ENCODE measurements around the gene RNF220.

DNA sequence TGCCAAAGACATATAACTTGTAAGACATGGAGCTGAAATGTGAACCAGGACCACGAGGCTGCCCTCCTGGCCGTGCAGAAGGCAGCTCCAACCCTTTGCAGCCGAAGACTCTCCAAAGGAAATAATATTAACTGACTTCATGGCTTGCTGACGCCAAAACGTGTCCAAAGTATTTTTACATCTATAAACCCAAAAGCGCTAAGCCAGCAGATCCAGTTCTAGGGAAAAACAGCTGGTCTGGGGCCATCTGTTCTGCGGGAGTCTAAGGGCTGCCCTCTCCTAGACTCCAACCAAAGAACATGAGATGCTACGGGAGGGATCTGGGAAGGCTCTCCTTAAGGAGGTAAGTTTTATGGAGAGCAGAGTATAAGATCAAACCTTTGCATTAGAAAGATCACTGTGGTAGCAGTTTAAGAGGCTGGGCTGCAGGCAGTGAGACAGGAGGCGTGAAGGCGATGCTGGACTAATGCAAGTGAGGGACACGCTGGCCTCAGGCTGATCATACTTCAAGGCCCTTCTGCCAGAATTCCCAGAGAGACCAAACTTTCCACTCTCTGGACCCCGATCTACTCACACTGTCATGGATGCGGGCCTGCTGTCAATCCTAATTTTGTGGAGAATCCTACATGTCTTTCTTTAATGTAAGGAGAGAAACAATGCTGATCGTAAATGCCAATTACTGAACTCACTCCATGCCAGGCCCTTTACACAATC is 268.1 kb downstream of the RNF220 start:
- TF ChIP-seq, protein P1, sequence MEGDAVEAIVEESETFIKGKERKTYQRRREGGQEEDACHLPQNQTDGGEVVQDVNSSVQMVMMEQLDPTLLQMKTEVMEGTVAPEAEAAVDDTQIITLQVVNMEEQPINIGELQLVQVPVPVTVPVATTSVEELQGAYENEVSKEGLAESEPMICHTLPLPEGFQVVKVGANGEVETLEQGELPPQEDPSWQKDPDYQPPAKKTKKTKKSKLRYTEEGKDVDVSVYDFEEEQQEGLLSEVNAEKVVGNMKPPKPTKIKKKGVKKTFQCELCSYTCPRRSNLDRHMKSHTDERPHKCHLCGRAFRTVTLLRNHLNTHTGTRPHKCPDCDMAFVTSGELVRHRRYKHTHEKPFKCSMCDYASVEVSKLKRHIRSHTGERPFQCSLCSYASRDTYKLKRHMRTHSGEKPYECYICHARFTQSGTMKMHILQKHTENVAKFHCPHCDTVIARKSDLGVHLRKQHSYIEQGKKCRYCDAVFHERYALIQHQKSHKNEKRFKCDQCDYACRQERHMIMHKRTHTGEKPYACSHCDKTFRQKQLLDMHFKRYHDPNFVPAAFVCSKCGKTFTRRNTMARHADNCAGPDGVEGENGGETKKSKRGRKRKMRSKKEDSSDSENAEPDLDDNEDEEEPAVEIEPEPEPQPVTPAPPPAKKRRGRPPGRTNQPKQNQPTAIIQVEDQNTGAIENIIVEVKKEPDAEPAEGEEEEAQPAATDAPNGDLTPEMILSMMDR (IDR thresholded peaks at IDR 0.05): no peak
- no peak for TF ChIP-seq POLR2AphosphoS5 (IDR thresholded peaks at IDR 0.05; ENCODE audit: insufficient read depth in 1 of 2, low read depth in 1 of 2)
